ENCODE results near the gene LRGUK. TPM values are rescaled to one million over a fixed set of nuclear protein-coding genes. Genes with fewer than 3 reads are reported as not detected.

LRGUK gene
- total RNA-seq, 1 experiment from 2014 or later: 1.5 TPM

DNA sequence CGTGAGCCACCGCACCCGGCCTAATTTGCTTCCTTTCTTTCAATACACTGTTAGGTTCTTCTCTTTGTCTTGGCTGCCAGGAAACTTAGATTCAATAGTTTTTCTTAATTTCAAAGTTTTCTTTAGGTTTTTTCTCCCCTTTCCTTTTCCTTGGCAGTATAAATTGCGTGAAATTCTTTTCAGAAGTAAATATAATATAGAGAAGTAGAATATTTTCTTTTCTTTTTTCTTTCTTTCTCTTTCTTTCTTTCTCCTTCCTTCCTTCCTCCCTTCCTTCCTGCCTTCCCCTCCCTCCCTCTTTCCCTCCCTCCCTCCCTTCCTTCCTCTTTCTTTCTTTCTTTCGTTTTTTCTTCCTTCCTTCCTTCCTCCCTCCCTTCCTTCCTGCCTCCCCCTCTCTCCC, 1.7 kb downstream of the LRGUK start:
- Histone ChIP-seq H4K20me1 (ENCODE audit: control insufficient read depth, insufficient read depth, insufficient read length) (no peaks in the 10 kb centered on the region), H2BK15ac (ENCODE audit: low read depth, low read length) (no peak overlapping the region), H3K4me1 (ENCODE audit: insufficient read depth, low read length) (peaks cover 14% of the 10 kb centered on the region), H2BK20ac (ENCODE audit: low read depth, low read length, poor library complexity, severe bottlenecking) (no peak overlapping the region), H3K27me3 (ENCODE audit: insufficient read depth, low read length) (no peaks in the 10 kb centered on the region), H3K14ac (ENCODE audit: insufficient read depth, low read length) (no peak overlapping the region), H4K91ac (ENCODE audit: insufficient read length, low read depth, low read length) (no peak overlapping the region), H3K27ac (ENCODE audit: insufficient read length, low read depth, low read length) (no peak overlapping the region), H3K4me2 (ENCODE audit: insufficient read depth, insufficient read length, low read length) (no peak overlapping the region), H3K4ac (ENCODE audit: low read depth, low read length) (no peak overlapping the region), H3K23ac (ENCODE audit: insufficient read length, low read depth, low read length) (no peak overlapping the region), H2AK5ac (ENCODE audit: insufficient read length, low read length) (no peak overlapping the region), H3K56ac (ENCODE audit: insufficient read length, low read depth, low read length) (no peak overlapping the region), H2BK120ac (ENCODE audit: low read depth, low read length, poor library complexity, severe bottlenecking) (no peak overlapping the region), H2BK12ac (ENCODE audit: insufficient read length, low read depth, low read length) (no peak overlapping the region), H3K23me2 (ENCODE audit: insufficient read length, low read depth, low read length, poor library complexity, severe bottlenecking) (peaks cover 5% of the 10 kb centered on the region), H2AFZ (ENCODE audit: low read length) (no peak overlapping the region), H3T11ph (ENCODE audit: low read length) (no peak overlapping the region), H3K79me1 (ENCODE audit: insufficient read depth, low read depth, low read length, poor library complexity, severe bottlenecking) (no peaks in the 10 kb centered on the region), H3K9ac (ENCODE audit: extremely low read depth, insufficient read length, low read length) (no peak overlapping the region), H3K18ac (ENCODE audit: insufficient read length, low read depth, low read length) (no peak overlapping the region), H3K9me3 (ENCODE audit: control insufficient read depth, low read depth, low read length) (no peaks in the 10 kb centered on the region), H2BK5ac (ENCODE audit: insufficient read length, low read length) (no peak overlapping the region), H3K79me2 (ENCODE audit: insufficient read depth, low read length) (no peaks in the 10 kb centered on the region), H4K8ac (replicated peaks; ENCODE audit: insufficient read length, low read depth, low read length) (no peak overlapping the region), H4K5ac (ENCODE audit: insufficient read length, low read depth, low read length) (no peak overlapping the region)
- H3K9me3 Mint-ChIP-seq: peaks cover 0 to 2% of the 10 kb centered on the region in 2 experiments; a peak in 1 of 5 replicates
- peak overlapping the region; percentile 83 to 89; a peak in 4 of 5 replicates for H3K4me3 Mint-ChIP-seq
- TF ChIP-seq, protein P1, sequence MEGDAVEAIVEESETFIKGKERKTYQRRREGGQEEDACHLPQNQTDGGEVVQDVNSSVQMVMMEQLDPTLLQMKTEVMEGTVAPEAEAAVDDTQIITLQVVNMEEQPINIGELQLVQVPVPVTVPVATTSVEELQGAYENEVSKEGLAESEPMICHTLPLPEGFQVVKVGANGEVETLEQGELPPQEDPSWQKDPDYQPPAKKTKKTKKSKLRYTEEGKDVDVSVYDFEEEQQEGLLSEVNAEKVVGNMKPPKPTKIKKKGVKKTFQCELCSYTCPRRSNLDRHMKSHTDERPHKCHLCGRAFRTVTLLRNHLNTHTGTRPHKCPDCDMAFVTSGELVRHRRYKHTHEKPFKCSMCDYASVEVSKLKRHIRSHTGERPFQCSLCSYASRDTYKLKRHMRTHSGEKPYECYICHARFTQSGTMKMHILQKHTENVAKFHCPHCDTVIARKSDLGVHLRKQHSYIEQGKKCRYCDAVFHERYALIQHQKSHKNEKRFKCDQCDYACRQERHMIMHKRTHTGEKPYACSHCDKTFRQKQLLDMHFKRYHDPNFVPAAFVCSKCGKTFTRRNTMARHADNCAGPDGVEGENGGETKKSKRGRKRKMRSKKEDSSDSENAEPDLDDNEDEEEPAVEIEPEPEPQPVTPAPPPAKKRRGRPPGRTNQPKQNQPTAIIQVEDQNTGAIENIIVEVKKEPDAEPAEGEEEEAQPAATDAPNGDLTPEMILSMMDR (conservative IDR thresholded peaks at IDR 0.05): no peak
- WGBS (ENCODE audit: extremely low coverage, insufficient read length, low lambda C conversion rate): no CpG with 5 or more reads among the region's 5 CpGs
- DNase-seq: no peak
- H3K27ac Mint-ChIP-seq: no peak overlapping the region
- peaks cover 50 to 53% of the 10 kb centered on the region in 2 experiments for H3K4me1 Mint-ChIP-seq
- H3K36me3 Mint-ChIP-seq (ENCODE audit: insufficient read depth in 1 of 3, low read depth in 3 of 3): peaks cover 6 to 8% (median 7%) of the 10 kb centered on the region in 3 experiments; a peak in 5 of 7 replicates
- H3K27me3 Mint-ChIP-seq (ENCODE audit: low read depth): peaks cover 5% of the 10 kb centered on the region; the same call in 1 of the 2 replicates
